ENCODE measurements around the gene PYCR2.

Gene PYCR2

DNA sequence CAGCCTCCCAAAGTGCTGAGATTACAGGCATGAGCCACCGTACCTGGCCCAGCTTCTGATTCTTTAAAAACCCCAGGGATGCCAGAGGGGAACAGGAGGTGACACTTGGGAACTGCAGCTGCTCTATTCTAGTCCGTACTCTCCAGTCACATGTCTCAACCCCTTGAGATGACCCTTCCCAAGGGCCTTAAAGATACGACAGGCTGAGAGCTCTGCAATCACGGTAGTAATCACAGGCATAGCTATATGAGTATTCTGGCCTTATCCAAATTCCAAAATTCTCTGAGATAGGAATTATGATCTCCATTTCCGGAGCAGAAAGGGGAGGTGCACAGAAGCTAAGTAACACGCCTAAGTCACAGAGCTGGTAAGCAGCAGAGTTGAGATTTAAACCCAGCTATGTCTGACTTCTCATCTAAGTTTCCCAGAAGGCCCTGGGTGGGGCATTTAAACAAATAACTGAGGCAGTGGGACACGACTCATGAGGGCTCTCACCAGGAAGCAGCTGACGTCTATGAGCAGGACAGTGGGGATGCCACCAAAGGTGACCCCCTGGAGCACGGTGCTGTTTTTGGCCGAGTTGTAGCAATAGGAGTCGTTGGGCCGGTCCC, 47.0 kb downstream of the PYCR2 start:
- no peak for DNase-seq (ENCODE audit: low spot score)

DNA sequence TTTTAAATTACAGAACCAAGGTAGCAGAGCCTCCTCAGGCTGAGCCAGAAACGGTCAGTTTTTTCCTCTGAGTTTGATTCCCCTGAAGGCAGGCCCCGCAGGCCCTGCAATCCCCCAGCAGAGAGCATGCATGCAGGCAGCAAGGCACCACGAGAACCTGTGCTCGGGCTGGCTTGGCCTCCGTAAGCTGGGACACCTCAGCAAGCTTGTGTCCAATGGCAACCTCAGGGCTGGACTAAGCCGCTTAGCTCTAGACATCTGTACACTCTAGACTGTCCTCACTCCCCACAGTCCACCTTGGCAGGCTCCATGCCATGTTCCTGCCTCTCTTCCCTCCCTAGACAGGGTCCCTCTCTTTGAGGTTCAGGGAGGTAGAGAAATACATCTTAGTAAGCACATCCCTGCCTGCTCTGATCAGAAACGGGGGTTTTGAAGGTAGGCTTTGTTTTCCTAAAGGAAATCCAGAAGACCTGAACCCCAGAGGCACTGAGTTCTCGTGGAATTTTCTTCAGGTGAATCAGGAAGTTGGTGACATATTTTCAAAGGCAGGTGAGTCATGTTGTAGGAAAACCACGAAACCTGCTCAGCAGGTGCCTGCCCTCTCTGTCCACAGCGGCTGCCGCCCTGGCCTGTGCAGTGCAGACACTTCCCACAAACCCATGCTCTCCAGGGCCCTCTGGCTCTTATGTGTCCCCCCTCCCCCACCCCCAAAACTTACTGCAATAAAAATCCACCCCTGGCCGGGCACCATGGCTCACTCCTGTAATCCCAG, 48.8 kb downstream of the PYCR2 start:
- DNase-seq (ENCODE audit: low spot score) = no peak

DNA sequence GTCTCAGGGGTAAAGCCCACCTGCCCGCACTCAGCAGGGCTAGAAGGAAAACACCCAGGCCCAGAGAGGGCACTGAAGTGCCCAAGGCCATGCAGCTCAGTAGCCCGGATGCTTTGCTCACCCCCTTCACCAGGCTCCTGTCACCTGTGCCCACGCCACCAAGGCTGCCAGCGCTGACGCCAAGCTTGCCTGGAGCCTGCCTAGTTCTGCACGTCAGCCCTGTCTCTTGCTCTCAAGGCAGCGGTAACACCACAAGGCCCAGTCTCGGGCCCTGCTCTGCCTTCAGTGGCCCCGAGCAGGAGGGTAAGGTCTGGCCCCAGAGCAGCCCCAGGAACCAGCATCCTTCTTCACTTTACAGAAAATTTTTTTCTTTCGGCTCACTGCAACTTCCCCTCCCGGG, 49.6 kb downstream of the PYCR2 start:
- DNase-seq (ENCODE audit: low spot score) = no peak

DNA sequence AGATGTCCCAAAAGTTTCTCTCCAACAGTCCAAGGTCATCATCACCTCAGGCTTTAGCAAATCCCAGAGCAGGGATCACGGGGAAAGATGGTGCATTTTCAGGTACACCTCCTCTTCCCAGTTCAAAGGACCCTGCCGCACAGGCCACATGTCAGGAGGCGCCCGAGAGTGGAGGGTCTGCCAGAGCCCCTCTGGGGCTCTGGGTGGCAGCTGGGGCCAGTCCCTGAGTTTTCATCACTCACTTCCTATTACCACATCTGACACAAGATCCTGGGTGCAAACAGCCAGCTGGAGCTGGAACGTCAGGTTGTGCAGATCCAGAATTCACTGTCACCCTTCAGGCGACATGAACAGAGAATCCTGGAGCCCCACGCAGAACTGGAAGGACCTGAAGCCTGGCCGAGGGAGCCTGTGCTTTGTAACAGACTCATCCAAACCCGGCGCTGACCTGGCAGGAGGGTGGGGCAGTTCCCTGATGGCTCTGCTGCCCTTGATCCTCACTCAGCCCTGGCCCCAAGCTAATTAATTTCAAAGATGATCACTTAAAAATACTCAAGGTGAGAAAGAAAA, 50.7 kb downstream of the PYCR2 start:
- no peak for DNase-seq (ENCODE audit: low spot score)

DNA sequence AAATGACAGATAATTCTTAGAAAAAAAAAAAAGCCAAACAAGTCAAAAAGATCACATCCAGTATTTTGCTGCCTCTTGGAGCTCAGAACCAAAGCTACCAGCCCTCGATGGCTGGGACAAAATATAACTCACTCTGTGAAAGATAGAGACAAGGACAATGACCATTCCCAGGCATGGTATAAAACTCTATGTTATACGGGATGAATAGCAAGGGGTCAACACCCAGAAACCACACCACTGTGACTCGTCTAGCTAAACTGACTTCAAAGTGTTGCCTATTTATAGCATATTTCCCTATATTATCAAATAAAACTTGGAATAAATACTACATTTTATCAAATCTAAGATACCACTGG, 52.0 kb downstream of the PYCR2 start:
- no peak for DNase-seq (ENCODE audit: low spot score)

DNA sequence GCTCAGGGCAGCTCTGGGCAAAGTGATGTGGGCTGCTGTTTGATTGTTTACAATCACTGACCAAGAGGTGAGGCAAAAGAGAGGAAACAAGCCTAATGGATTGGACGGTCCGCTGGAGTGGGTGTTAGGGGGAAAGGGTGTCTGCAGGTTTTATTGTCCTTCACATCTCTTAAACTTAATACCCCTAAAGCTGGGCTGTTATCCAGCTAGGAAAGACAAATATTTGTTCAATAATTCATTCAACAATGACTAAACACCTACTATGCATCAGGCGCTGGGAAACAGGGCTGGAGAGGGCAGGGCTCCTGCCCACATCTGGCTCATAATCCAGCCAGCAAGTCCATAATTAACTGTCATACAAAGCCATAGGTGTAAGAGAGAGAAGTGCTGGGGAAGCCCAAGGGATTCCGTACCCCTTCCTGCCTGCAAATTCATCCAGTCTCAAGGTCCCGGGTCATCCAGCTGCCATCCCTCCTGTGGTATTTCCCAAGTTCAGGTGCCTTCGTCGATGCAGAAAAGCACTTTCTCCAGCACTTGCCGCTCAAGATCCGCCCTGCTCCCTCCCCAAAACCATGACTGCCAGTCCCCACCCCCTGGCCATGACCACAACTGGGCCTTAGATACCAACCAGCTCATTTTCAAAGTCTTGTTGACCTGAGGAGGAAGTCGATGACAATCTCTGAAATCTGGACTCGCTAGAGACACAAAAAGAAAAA, 52.5 kb downstream of the PYCR2 start:
- DNase-seq (ENCODE audit: low spot score) = no peak

DNA sequence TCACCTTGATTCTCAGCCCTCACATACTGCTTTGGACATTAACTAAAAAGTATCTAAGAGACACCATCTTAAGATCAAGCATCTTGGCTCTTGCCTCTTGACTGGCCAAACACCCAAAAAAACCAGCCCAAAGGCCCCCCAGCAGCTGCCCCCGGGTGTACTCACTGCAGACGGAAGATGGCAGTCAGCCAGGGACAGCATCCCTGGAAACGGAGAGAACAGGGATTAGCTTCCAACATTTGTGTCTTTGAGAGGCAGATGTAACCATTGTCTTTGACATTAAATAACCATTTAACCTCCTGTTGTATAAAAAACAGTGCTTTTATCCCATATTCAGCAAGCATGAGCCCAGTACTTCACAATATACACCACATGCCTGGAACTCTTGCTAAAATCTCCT, 53.1 kb downstream of the PYCR2 start:
- no peak for DNase-seq (ENCODE audit: low spot score)

Data from D341Med (cell line).